HFF-Myc (cell line): ENCODE results near the gene WDR89.
"Not testable (repeated sequence)": the region's sequence is repeated elsewhere in the genome, so short reads cannot be mapped to it uniquely, and the experiment has no call there.

Experiments
- DNase-seq: peaks from one replicate; pipeline ENCODE4 v3.0.0-alpha.2; 2011; ENCODE audit warnings: low read depth; ENCODE audit errors: extremely low read depth
- H3K4me3 ChIP-seq: replicated peaks from 2 replicates; pipeline ENCODE4 v1.5.1; 2011; ENCODE audit warnings: low read depth, mild to moderate bottlenecking, control low read depth, low read length
- CTCF ChIP-seq: IDR thresholded peaks from 2 replicates; pipeline ENCODE4 v1.5.1; 2012; ENCODE audit warnings: mild to moderate bottlenecking, low read depth, low read length, control low read depth; ENCODE audit errors: missing control alignments

WDR89 gene

GRCh38 chr14:63624203-63624602, 17.5 kb downstream of the WDR89 start:
- DNase-seq = no peak
- TF ChIP-seq CTCF = no peak
- no peak overlapping the region for H3K4me3 ChIP-seq

GRCh38 chr14:63621975-63622374, 19.7 kb downstream of the WDR89 start:
- not testable (repeated sequence) for H3K4me3 ChIP-seq, DNase-seq

GRCh38 chr14:63616015-63616414, 25.7 kb downstream of the WDR89 start:
- DNase-seq = no peak
- no peak overlapping the region for H3K4me3 ChIP-seq
- TF ChIP-seq CTCF = no peak

- TF ChIP-seq CTCF = no peak
- no peak overlapping the region for H3K4me3 ChIP-seq
- peak; percentile 22 for DNase-seq
Measured at GRCh38 chr14:63614679-63615363, 26.9 kb downstream of the WDR89 start.

- no peak for TF ChIP-seq CTCF
- DNase-seq = no peak
- H3K4me3 ChIP-seq = no peak overlapping the region
Measured at GRCh38 chr14:63611078-63611477, 30.6 kb downstream of the WDR89 start.

GRCh38 chr14:63605041-63605532, 36.6 kb downstream of the WDR89 start:
- DNase-seq = no peak
- no peak overlapping the region for H3K4me3 ChIP-seq
- TF ChIP-seq CTCF = no peak

- DNase-seq = no peak
- H3K4me3 ChIP-seq = no peak overlapping the region
- TF ChIP-seq CTCF = no peak
Measured at GRCh38 chr14:63604626-63605025, 37.0 kb downstream of the WDR89 start.
